Uterus (tissue), 2 donors: ENCODE results near the gene CELF2.

ENCODE experiments used
- POLR2A ChIP-seq, 2 donors: fragments of 450-650 bp; IDR thresholded peaks; one replicate each; pipeline ENCODE4 v1.6.1; 2016; ENCODE audit warnings: antibody characterized with exemption in 2 of 2, mild to moderate bottlenecking in 1 of 2, moderate library complexity in 1 of 2
- TF ChIP-seq, protein P1 (sequence below), 4 experiments: fragments of 200-600 bp in 2 of 4; fragments of 450-650 bp in 2 of 4; sonication (generic) in 2 of 4; IDR thresholded peaks; one replicate each; pipeline ENCODE4 v1.5.1; 2016 to 2019; ENCODE audit warnings: antibody characterized with exemption in 4 of 4, mild to moderate bottlenecking in 2 of 4, moderate library complexity in 1 of 4

DNA sequence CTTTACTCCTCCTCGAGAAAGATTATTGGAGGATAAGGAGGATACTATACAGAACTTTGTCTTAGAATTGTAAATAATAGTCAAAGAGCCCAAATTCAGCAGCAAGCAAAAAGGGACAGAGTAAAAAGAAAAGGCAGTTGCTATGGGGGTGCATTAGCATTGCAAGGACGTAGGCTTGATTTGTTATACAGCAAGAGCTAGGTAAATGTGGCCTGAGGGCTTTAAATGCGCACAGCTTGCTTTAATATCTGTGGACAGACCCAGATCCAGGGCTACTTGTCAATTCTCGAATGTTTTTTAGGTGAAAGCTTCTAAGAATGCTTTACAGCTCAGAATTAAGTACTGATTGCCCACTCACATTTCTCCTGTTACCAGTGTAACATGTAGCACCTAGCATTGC, 58.5 kb downstream of the CELF2 start:
- TF ChIP-seq, protein P1, sequence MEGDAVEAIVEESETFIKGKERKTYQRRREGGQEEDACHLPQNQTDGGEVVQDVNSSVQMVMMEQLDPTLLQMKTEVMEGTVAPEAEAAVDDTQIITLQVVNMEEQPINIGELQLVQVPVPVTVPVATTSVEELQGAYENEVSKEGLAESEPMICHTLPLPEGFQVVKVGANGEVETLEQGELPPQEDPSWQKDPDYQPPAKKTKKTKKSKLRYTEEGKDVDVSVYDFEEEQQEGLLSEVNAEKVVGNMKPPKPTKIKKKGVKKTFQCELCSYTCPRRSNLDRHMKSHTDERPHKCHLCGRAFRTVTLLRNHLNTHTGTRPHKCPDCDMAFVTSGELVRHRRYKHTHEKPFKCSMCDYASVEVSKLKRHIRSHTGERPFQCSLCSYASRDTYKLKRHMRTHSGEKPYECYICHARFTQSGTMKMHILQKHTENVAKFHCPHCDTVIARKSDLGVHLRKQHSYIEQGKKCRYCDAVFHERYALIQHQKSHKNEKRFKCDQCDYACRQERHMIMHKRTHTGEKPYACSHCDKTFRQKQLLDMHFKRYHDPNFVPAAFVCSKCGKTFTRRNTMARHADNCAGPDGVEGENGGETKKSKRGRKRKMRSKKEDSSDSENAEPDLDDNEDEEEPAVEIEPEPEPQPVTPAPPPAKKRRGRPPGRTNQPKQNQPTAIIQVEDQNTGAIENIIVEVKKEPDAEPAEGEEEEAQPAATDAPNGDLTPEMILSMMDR (IDR thresholded peaks at IDR 0.05) = no peak
- no peak for TF ChIP-seq POLR2A (IDR thresholded peaks at IDR 0.05)
